Spinal cord (tissue), 10 donors: ENCODE measurements around the gene KIF26A. TPM values are rescaled to one million over a fixed set of nuclear protein-coding genes. Genes with fewer than 3 reads are reported as not detected.

Source experiments
- DNase-seq, 6 donors: peaks; one replicate each; pipeline versions ENCODE4 v3.0.0 to v3.0.0-alpha.2; 2013 to 2015; ENCODE audit warnings: low spot score in 6 of 6, low read depth in 4 of 6
- H3K27ac ChIP-seq: one replicate; pipeline ENCODE4 v1.5.1; 2013; ENCODE audit warnings: low read depth, low read length, control low read depth
- H3K27me3 ChIP-seq: one replicate; pipeline ENCODE4 v1.6.1; 2013; ENCODE audit warnings: low read length; ENCODE audit not compliant: control insufficient read depth, insufficient read depth
- H3K36me3 ChIP-seq: one replicate; pipeline ENCODE4 v1.6.1; 2013; ENCODE audit warnings: low read length; ENCODE audit not compliant: control insufficient read depth, insufficient read depth
- H3K4me1 ChIP-seq: one replicate; pipeline ENCODE4 v1.6.1; 2013; ENCODE audit warnings: low read length; ENCODE audit not compliant: control insufficient read depth, insufficient read depth
- H3K4me3 ChIP-seq: one replicate; pipeline ENCODE4 v1.5.1; 2013; ENCODE audit warnings: low read depth, low read length, control low read depth
- H3K9me3 ChIP-seq: one replicate; pipeline ENCODE4 v1.6.1; 2013; ENCODE audit warnings: low read length; ENCODE audit not compliant: control insufficient read depth, insufficient read depth
- WGBS: methylation state at CpG from one replicate; pipeline ENCODE4 v1.1.5; 2013; ENCODE audit warnings: missing lambda C conversion rate; ENCODE audit not compliant: insufficient coverage; 5-methylcytosine and 5-hydroxymethylcytosine counted together
- long read RNA-seq, 4 donors: transcript quantifications; one replicate each; lab custom pipeline, GENCODE V29; 2026
- polyA plus RNA-seq, 2 donors: library from polyadenylated mRNA; unstranded; fragments of 120-200 nt; gene quantifications; one replicate each; pipeline ENCODE4 v1.2.1, GENCODE V29; 2013; ENCODE audit not compliant: insufficient read length in 2 of 2
- total RNA-seq, 2 donors: library from RNA; depleted of rRNA in 1 of 2; stranded (reverse); fragments of 120-200 nt in 1 of 2; fragments of >200 nt in 1 of 2; gene quantifications; one replicate each; pipeline versions ENCODE4 v1.2.3 to v1.2.4, GENCODE V29; 2013 to 2014
- donor health status: healthy.

KIF26A gene
- 10 to 100 TPM in 1 of 2 donors, 1 to 10 TPM in 1; 4.3 to 15.5 TPM for total RNA-seq
- polyA plus RNA-seq: 10 to 100 TPM in 1 of 2 donors, 1 to 10 TPM in 1; 9.7 to 10.3 TPM
- long read RNA-seq, donor 1: 0 reads
- long read RNA-seq, donor 2: 0 reads
- long read RNA-seq, donor 3, partial matches to known transcripts: 7 of 7 reads
- long read RNA-seq, donor 3, other reads (novel, unspliced or antisense): 0 of 7 reads
- long read RNA-seq, donor 4: 0 reads

DNA sequence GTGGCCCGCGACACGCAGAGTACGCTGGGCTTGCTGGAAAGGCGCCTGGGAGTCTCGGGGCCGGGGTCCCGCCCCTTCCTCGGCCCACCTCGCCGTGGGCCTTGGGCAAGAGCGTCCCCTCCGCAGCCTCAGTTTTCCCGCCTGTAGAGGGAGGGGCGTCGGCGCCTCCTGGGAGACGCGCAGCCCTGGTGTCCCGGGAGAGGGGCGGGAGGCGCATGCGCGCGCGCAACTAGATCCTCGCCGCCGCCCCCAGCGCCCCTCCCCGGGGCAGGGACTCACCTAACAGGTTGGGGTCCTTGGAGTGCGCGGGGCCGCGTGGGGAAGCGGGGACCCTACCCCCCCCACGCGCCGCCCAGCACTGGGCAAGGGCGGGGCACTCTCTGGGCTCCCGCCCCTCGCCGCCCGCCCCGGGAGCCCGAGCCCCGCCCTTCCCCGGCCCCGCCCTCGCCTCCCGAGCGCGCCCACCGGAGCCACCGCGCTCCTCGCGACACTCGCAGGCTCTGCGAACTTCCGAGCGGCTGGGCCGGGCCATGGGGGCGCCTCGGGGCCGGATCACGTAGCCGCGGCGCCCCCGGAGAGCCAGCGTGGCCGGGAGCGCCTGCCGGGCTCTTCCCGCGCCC is at the start of gene KIF26A:
KIF26A (plus strand) TSS at position 490 of the 620 bp plus-strand sequence. CDS start 136 bp downstream, outside the sequence.
- H3K4me1 ChIP-seq: peaks cover 59% of the 10 kb centered on the region
- H3K4me3 ChIP-seq: peak within 1 kb of the TSS; percentile 38
- WGBS: under 1% methylated on average over 77 of the region's 77 CpGs
- no peak within 1 kb of the TSS for H3K27ac ChIP-seq
- no peaks in the 10 kb centered on the region for H3K9me3 ChIP-seq
- H3K27me3 ChIP-seq: peaks cover 64% of the 10 kb centered on the region
- H3K36me3 ChIP-seq: peaks cover 7% of the 10 kb centered on the region
- DNase-seq: peak in 2 of 6 donors; percentile 62 to 88

DNA sequence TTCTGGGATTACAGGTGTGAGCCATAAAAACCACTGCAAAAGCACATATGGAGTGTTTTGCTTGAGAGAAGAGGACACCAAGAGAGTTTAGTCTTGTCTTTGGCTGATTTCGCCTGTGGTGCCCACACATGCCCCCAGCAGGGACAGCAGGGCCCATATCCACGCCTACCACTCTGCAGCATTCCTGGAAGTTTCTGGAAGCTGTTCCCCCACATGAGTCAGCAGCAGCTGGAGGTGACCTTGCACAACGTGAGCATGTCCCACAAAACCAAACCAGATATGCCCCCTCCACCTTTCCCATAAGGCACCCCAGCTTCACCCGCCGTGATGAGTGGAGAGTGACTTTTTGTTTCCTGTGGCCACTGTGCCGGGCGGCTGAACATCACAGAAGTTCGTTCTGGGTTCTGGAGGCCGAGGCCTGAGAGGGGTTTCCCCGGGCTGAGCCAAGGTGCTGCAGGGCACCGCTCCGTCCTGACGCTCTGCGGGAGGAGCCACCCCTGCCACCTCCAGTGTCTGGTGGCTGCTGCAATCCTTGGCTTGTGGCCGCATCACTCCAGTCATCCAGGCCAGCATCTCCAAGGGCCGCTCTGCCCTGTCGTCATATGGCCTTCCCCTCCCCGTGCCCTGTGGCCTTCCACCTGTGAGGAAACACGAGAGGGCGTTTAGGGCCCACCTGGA is 48.2 kb upstream of the KIF26A start:
- DNase-seq: no peak
- H3K9me3 ChIP-seq: no peaks in the 10 kb centered on the region
- H3K4me3 ChIP-seq: no peak overlapping the region
- no peaks in the 10 kb centered on the region for H3K36me3 ChIP-seq
- no peak overlapping the region for H3K27ac ChIP-seq
- 97% methylated on average over 17 of the region's 20 CpGs for WGBS
- H3K4me1 ChIP-seq: peaks cover 31% of the 10 kb centered on the region
- H3K27me3 ChIP-seq: peaks cover 11% of the 10 kb centered on the region

DNA sequence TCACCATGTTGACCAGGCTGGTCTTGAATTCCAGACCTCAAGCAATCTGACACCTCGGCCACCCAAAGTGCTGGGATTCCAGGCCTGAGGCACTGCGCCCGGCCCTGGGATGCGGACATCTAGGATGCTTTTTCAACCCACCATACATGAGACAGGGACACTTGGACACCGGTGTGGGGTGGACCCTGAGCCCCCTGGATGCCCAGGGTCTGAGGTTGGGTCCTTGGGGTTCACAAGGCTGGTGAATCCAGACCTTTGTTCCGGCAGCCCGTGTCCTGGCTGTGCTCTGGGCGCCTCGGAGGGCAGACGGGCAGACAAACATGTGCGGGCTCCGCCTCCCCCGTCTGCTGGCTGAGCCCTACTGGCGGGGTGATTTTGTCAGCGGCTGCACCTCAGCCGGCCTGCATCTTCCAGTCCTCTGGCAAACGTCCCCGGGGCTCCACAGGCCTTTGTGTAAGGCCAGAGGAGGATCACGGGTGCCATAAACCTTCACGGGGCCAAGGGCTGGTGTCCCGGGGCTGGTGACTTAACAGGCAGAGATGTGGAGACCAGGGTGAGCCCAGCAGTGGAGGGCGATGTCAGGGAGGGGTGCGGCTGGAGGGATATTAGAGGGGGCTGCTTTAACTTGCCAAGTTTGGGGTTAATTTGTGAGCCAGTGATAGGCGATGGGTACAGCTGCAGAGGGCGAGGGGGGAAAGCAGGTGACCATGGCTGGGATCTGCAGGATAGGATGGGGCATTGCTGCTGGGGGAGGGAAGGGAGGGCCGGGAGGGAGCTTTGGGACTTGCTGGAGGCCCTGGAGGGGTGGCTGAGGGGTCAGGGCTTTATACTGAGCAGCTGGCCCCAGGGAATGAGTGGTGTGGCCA is 47.1 kb upstream of the KIF26A start:
- H3K4me1 ChIP-seq: peaks cover 23% of the 10 kb centered on the region
- H3K9me3 ChIP-seq: no peaks in the 10 kb centered on the region
- H3K36me3 ChIP-seq: no peaks in the 10 kb centered on the region
- no peak overlapping the region for H3K4me3 ChIP-seq
- no peak for DNase-seq
- WGBS: 47% methylated on average over 26 of the region's 26 CpGs
- peaks cover 2% of the 10 kb centered on the region for H3K27me3 ChIP-seq
- H3K27ac ChIP-seq: no peak overlapping the region

DNA sequence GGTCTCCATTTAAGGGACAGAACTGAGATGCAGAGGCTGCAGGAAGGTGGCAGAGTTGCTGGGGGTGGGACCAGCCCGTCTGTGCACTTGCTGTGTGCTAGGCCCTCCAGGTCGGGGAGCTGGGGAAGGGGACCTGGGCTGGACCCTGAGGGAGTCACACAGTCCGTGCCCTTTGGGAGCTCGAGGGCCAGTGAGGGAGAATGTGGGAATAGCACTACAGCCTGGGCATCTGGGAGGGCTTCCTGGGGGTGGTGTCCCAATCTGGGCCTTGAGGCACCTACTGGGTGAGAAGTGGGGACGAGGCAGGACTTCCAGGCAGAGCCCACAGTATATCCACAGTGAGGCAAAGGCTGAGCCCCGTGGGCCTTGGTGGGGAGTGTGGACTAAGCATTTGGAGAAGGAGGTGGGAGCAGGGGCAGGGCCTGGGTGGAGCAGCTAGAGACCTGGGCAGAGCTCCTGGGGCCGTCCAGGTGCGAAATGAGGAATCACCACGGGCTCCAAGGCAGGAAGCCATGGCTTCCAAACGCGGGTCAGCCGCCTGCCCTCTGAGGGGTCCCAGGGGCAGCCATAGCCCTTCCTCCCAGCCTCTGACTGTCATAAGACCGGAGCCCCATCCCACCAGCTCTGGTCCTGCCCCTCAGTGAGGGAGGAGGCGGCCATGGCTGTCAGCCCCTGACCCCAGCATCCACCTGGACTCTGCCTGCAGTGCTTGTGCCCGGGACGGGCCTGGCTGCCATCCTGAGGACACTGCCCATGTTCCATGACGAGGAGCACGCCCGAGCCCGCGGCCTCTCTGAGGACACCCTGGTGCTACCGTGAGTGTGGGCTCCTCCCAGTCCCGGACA is 46.2 kb upstream of the KIF26A start:
- no peaks in the 10 kb centered on the region for H3K9me3 ChIP-seq
- H3K4me3 ChIP-seq: no peak overlapping the region
- H3K27me3 ChIP-seq: no peaks in the 10 kb centered on the region
- WGBS: 92% methylated on average over 23 of the region's 23 CpGs
- no peak for DNase-seq
- H3K4me1 ChIP-seq: peaks cover 15% of the 10 kb centered on the region
- H3K27ac ChIP-seq: no peak overlapping the region
- no peaks in the 10 kb centered on the region for H3K36me3 ChIP-seq

DNA sequence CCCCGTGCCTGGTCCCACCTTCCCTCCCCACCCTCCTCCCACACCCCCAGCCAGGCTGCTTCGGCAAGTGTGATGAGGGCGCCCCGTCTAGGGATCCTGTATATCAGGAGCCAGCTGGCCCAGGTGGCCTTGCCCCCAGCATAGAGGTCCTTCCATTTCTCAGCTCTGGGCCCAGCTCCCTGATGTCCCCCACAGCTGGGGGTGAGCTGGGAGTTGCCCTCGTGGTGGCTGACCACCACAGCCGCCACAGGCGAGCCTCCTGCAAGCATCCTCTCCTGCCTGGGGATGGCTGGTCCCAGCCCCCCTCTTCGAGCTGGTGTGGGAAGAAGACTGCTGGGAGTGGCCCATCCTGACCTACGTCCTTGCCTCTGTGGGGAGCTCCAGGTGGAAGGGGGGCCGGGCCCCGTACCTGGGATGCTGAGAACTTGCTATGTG is 45.4 kb upstream of the KIF26A start:
- no peaks in the 10 kb centered on the region for H3K36me3 ChIP-seq
- H3K27me3 ChIP-seq: no peaks in the 10 kb centered on the region
- no peaks in the 10 kb centered on the region for H3K9me3 ChIP-seq
- no peak overlapping the region for H3K27ac ChIP-seq
- no peak for DNase-seq
- WGBS: 88% methylated on average over 9 of the region's 11 CpGs
- H3K4me1 ChIP-seq: peaks cover 10% of the 10 kb centered on the region
- no peak overlapping the region for H3K4me3 ChIP-seq

DNA sequence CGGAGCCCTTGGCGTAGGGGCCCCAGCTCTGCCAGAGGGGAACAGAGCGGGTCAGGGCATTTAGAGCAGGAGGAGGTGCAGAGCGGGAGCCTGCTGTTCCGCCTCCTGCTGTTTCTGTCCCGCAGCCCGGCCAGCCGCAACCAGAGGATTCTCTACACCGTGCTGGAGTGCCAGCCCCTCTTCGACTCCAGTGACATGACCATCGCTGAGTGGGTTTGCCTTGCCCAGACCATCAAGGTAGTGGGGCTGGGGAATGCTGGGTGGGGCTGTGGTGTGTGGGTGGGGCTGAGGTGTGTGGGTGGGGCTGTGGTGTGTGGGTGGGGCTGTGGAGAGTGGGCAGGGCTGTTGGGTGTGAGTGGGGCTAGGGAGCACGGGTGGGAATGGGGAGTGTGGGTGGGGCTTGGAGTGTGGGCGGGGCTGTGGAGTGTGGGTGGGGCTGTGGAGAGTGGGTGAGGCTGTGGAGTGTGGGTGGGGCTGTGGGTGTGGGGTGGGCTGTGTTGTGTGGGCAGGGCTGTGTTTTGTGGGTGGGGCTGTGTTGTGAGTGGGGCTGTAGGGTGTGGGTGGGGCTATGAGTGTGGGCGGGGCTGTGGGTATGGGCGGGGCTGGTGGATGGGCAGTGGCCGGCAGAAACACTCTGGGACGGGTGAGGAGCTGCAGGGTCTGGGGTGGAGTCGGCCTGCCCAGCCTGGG is 44.9 kb upstream of the KIF26A start:
- Histone ChIP-seq H3K27ac (no peak overlapping the region), H3K27me3 (no peaks in the 10 kb centered on the region), H3K4me3 (no peak overlapping the region), H3K9me3 (no peaks in the 10 kb centered on the region), H3K36me3 (no peaks in the 10 kb centered on the region), H3K4me1 (peaks cover 8% of the 10 kb centered on the region)
- 57% methylated on average over 18 of the region's 18 CpGs for WGBS
- DNase-seq: no peak

DNA sequence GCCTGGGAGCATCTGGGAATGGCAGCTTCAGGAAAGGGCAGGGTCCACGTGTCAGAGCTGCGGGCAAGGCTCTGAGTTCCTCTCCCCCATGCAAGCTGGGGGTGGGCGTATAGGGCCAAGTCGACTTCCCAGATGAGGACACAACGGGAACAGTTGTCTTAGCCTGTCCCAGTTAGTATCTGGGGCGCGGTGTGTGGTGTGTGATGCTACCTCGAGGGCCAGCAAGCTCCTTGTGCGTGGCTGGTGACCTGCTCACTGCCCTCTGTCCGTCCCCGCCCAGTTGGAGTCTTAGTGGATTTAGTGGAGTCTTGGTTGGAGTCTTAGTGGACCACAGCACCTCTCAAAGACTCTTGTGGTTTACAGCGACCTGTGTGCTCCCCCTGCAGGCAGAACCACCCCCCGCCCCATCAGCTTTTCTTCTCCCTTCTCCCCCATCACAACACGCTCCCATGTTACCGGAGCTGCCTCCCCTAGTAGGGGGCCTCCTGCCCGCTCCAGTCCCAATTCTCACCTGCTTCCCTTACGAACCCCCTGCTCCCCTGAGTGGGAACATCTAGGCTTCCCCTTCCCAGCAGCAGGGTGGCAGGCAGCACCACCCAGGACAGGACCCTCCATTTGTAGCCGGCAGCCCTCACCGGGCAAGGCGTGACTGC is 44.2 kb upstream of the KIF26A start:
- H3K27me3 ChIP-seq: no peaks in the 10 kb centered on the region
- no peak overlapping the region for H3K4me3 ChIP-seq
- H3K27ac ChIP-seq: no peak overlapping the region
- no peaks in the 10 kb centered on the region for H3K36me3 ChIP-seq
- peaks cover 8% of the 10 kb centered on the region for H3K4me1 ChIP-seq
- WGBS: 59% methylated on average over 16 of the region's 20 CpGs
- no peak for DNase-seq
- H3K9me3 ChIP-seq: no peaks in the 10 kb centered on the region

DNA sequence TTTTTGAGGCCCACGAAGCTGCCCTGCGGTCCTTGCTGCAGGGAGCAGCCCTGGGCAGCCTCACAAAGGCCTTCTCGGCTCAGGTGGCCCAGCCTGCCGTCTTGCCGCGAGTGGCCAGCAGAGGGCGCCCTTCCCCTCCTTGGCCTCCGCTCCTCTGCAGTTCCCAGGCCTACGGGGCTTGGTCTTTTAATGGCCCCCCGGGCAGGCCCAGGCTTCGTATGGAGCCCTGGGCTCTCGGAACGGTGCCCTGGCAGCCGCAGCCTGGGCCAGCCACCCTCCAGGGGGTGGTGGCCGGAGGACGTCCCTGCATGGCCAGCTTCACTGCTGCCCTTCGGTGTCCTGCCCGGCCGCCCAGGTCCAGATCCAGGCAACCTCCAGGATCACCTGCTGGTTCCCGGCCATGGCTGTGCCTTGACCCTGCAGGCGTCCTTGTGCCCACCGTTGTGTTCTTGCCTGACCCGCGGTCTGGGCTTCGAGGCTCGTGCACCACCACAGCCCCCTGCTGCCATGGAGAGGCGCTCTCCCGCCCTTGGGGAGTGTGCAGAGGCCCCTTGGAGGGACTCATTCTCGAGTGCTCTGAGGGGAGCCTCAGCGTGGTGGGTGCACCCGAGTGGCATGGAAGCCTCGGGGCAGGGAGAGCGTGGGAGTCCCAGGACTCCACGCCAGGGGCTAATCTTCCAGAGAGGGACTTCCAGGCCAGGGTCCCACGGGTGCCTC is 43.5 kb upstream of the KIF26A start:
- peak in 3 of 6 donors; percentile 25 to 80 (median 78) for DNase-seq
- H3K27me3 ChIP-seq: no peaks in the 10 kb centered on the region

More for the DNA sequence above, 43.5 kb upstream of the KIF26A start:
- H3K9me3 ChIP-seq: no peaks in the 10 kb centered on the region
- 48% methylated on average over 35 of the region's 35 CpGs for WGBS
- H3K4me3 ChIP-seq: no peak overlapping the region
- no peak overlapping the region for H3K27ac ChIP-seq
- H3K4me1 ChIP-seq: peaks cover 12% of the 10 kb centered on the region
- H3K36me3 ChIP-seq: no peaks in the 10 kb centered on the region
